Uterus (tissue), 2 donors: ENCODE measurements around the gene TFF1.

Source experiments
- CTCF ChIP-seq, 4 experiments: fragments of 200-600 bp in 2 of 4; fragments of 450-650 bp in 2 of 4; sonication (generic) in 2 of 4; IDR thresholded peaks; one replicate each; pipeline ENCODE4 v1.5.1; 2016 to 2019; ENCODE audit warnings: antibody characterized with exemption in 4 of 4, mild to moderate bottlenecking in 2 of 4, moderate library complexity in 1 of 4
- POLR2A ChIP-seq, 2 donors: fragments of 450-650 bp; IDR thresholded peaks; one replicate each; pipeline ENCODE4 v1.6.1; 2016; ENCODE audit warnings: antibody characterized with exemption in 2 of 2, mild to moderate bottlenecking in 1 of 2, moderate library complexity in 1 of 2

GRCh38 chr21:42365770-42366169, 565 bp downstream of the TFF1 start:
- TF ChIP-seq CTCF (IDR thresholded peaks at IDR 0.05) (no peak), POLR2A (IDR thresholded peaks at IDR 0.05) (no peak)
